Measurements from ENCODE around the gene GRAPL.
"Not testable (repeated sequence)": the region's sequence is repeated elsewhere in the genome, so short reads cannot be mapped to it uniquely, and the experiment has no call there.

GRAPL gene

GRCh38 chr17:19144373-19144772 lies 17.0 kb downstream of the GRAPL start:
- not testable (repeated sequence) for H3K27me3 Mint-ChIP-seq; H3K36me3 Mint-ChIP-seq (ENCODE audit: insufficient read depth); H3K4me3 Mint-ChIP-seq; DNase-seq (ENCODE audit: low spot score in 2 of 2); ATAC-seq (replicated peaks; ENCODE audit: extremely low read depth, poor library complexity, severe bottlenecking); H3K27ac Mint-ChIP-seq (ENCODE audit: low read depth); H3K9me3 Mint-ChIP-seq; H3K4me1 Mint-ChIP-seq

DNA sequence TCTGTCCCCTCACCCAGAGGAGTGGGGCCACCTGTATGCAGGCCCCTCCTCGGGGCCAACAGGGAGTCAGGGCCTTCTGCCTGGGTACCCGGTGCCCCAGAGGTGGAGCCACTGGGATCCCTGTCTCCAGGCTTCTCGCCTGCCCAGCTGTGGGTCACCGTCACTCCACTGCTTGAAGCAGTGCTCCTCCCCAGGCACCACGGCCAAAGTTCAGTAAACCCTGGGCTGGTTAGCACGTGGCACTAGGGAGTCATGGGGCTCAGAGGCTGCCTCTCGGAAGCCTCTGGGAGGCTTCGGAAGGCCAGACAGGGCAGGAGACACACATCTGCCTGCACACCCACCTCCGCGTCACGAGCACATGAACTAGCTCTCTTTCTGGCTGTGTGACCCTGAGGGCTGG lies 18.1 kb downstream of the GRAPL start:
- not testable (repeated sequence) for H3K4me3 Mint-ChIP-seq; H3K36me3 Mint-ChIP-seq (ENCODE audit: insufficient read depth); H3K27ac Mint-ChIP-seq (ENCODE audit: low read depth); DNase-seq (ENCODE audit: low spot score in 2 of 2); H3K4me1 Mint-ChIP-seq; H3K9me3 Mint-ChIP-seq; ATAC-seq (replicated peaks; ENCODE audit: extremely low read depth, poor library complexity, severe bottlenecking); H3K27me3 Mint-ChIP-seq

GRCh38 chr17:19150678-19151615 lies 23.6 kb downstream of the GRAPL start:
- not testable (repeated sequence) for H3K36me3 Mint-ChIP-seq (ENCODE audit: insufficient read depth); H3K4me3 Mint-ChIP-seq; H3K4me1 Mint-ChIP-seq; H3K27ac Mint-ChIP-seq (ENCODE audit: low read depth); DNase-seq (ENCODE audit: low spot score in 2 of 2); H3K9me3 Mint-ChIP-seq; H3K27me3 Mint-ChIP-seq
- ATAC-seq (replicated peaks; ENCODE audit: extremely low read depth, poor library complexity, severe bottlenecking), result peak; percentile 6

DNA sequence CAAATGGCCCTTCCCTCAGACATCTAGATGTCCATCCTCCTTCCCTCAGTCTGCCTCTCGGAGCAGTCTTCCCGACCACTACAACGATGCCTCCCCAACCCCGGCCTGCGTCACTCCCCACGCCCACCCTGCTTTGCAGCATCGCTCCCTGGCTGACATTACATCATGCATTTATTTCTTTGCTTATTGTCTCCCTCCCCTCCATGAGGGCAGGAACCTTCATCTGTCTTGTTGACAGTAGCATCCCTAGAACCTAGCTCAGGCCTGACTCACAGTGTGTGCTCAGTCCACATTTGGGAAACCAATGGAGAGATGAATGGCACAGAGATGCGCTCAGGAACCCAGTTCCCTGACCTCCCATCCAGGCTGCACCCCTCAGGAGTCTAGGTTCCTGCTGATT lies 30.2 kb downstream of the GRAPL start:
- not testable (repeated sequence) for H3K27ac Mint-ChIP-seq (ENCODE audit: low read depth); H3K4me1 Mint-ChIP-seq; H3K4me3 Mint-ChIP-seq

DNA sequence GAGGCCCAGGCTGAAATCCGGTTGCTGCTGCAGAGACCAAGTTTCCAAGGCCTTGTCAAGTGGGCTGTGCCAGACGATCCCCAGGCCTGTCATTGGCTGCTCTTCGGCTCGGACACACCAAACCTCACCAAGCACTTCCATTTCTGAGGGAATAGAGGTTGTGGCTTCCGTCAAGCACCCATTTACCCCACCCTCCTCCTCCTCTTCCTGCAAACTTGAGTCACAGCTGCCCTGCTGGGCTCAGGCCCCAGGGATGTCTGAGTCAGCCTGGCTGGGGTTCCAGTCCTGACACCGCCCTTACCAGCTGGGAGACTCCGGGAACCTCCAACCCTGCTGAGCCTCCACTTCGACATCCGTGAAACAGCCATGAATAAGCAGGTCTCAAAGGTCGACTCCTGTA lies 31.1 kb downstream of the GRAPL start:
- not testable (repeated sequence) for H3K4me1 Mint-ChIP-seq; DNase-seq (ENCODE audit: low spot score in 2 of 2); H3K9me3 Mint-ChIP-seq; H3K36me3 Mint-ChIP-seq (ENCODE audit: insufficient read depth); H3K27ac Mint-ChIP-seq (ENCODE audit: low read depth); H3K27me3 Mint-ChIP-seq; ATAC-seq (replicated peaks; ENCODE audit: extremely low read depth, poor library complexity, severe bottlenecking); H3K4me3 Mint-ChIP-seq

More for the DNA sequence above, 30.2 kb downstream of the GRAPL start:
- H3K9me3 Mint-ChIP-seq; H3K36me3 Mint-ChIP-seq (ENCODE audit: insufficient read depth); H3K27me3 Mint-ChIP-seq; ATAC-seq (replicated peaks; ENCODE audit: extremely low read depth, poor library complexity, severe bottlenecking); DNase-seq (ENCODE audit: low spot score in 2 of 2): not testable (repeated sequence)

- not testable (repeated sequence) for H3K9me3 Mint-ChIP-seq; H3K4me3 Mint-ChIP-seq; DNase-seq (ENCODE audit: low spot score in 2 of 2); H3K27me3 Mint-ChIP-seq; H3K36me3 Mint-ChIP-seq (ENCODE audit: insufficient read depth); ATAC-seq (replicated peaks; ENCODE audit: extremely low read depth, poor library complexity, severe bottlenecking); H3K4me1 Mint-ChIP-seq; H3K27ac Mint-ChIP-seq (ENCODE audit: low read depth)
These were observed 31.5 kb downstream of the GRAPL start for GRCh38 chr17:19158938-19159337.

DNA sequence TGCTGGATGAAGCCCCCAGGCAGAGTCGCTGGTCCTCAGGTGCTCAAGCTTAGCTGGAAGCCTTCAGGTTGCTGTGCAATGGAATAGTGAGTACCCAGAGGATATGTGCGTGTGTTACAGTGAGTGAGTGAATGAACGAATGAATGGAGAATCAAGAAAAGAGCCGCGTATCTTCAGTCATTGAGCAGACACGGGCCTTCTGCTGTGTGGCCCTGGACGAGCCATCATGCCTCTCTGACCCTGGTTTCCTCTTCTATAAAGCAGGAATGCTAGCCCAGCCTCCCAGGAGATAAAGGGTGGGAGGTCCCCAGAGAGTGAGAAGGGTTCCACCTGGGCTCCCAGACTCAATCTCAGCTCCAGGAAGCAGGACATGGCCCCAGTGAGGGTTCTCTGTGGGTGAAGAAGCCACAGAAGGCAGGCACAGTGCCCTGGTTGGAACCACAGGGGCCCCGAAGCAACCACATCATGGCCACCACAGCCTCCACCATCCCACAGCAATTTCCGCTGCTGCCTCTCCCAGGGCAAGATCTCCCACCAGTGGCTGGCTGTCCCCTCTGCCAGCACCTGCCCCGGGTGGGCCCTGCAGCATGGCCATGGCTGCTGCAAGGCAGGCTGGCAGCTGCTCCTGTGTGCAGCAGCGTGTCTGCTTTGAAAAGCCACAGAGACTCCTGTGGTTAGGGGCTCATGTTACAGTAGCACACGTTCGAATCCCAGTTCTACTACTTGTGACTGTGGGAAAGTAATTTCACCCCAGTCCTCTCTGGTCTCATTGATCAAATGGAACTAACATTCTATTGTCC lies 34.1 kb downstream of the GRAPL start:
- ATAC-seq (replicated peaks; ENCODE audit: extremely low read depth, poor library complexity, severe bottlenecking), result peak; percentile 71
- not testable (repeated sequence) for H3K36me3 Mint-ChIP-seq (ENCODE audit: insufficient read depth); DNase-seq (ENCODE audit: low spot score in 2 of 2); H3K9me3 Mint-ChIP-seq; H3K27ac Mint-ChIP-seq (ENCODE audit: low read depth); H3K27me3 Mint-ChIP-seq; H3K4me1 Mint-ChIP-seq; H3K4me3 Mint-ChIP-seq

DNA sequence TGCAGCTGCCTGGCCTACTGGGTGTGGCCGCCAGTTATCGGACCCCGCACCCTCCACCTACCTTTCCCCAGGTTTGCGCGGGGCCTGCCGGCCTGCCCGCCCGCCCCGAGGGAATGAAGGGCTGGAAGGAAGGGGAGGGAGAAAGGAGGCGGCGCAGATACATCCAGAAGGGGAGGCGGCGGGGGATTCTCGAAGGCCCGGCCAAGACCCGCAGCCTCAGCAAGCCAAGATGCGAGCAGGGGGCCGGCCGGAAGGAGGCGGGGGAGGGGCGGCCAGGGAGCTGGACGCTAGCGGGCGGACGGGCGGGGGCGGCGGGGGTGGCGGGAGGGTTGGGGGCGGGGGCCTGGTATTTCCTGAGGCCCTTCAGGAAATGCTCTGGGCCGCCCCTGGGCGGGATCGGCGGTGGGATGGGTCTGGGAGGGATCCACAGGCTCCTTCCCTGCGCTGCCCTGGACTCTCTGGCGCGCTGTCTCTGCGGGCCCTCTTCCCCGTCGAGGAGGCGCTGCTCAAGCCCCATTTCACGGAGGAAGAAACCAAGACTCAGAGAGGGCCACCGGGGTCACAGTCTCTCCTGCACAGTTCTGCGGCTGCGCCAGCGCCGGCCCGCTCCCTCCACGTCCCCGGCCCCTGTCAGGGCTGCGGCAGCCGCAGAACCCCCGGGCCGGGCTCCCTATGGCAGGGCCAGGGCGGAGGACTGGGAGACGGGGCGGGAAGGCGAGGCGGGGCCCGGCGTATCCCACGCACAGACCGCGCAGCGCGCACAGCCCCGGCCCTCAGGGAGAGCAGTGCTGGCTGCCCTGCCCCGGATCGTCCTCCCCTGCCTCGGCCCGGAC lies 35.2 kb downstream of the GRAPL start:
- H3K27me3 Mint-ChIP-seq; DNase-seq (ENCODE audit: low spot score in 2 of 2); H3K4me3 Mint-ChIP-seq; H3K27ac Mint-ChIP-seq (ENCODE audit: low read depth); H3K4me1 Mint-ChIP-seq; H3K9me3 Mint-ChIP-seq; H3K36me3 Mint-ChIP-seq (ENCODE audit: insufficient read depth): not testable (repeated sequence)
- ATAC-seq (replicated peaks; ENCODE audit: extremely low read depth, poor library complexity, severe bottlenecking), result peak; percentile 12

- H3K4me3 Mint-ChIP-seq; DNase-seq (ENCODE audit: low spot score in 2 of 2); ATAC-seq (replicated peaks; ENCODE audit: extremely low read depth, poor library complexity, severe bottlenecking); H3K36me3 Mint-ChIP-seq (ENCODE audit: insufficient read depth); H3K4me1 Mint-ChIP-seq; H3K27ac Mint-ChIP-seq (ENCODE audit: low read depth); H3K27me3 Mint-ChIP-seq; H3K9me3 Mint-ChIP-seq: not testable (repeated sequence)
These were observed 47.0 kb downstream of the GRAPL start for GRCh38 chr17:19174422-19174821.

GRCh38 chr17:19175410-19175809 lies 48.0 kb downstream of the GRAPL start:
- H3K4me3 Mint-ChIP-seq; H3K9me3 Mint-ChIP-seq; H3K4me1 Mint-ChIP-seq; H3K27ac Mint-ChIP-seq (ENCODE audit: low read depth); H3K36me3 Mint-ChIP-seq (ENCODE audit: insufficient read depth); DNase-seq (ENCODE audit: low spot score in 2 of 2); H3K27me3 Mint-ChIP-seq: not testable (repeated sequence)
- peak; percentile 98 for ATAC-seq (replicated peaks; ENCODE audit: extremely low read depth, poor library complexity, severe bottlenecking)

GRCh38 chr17:19181040-19181875 lies 53.9 kb downstream of the GRAPL start:
- not testable (repeated sequence) for H3K4me3 Mint-ChIP-seq; H3K27ac Mint-ChIP-seq (ENCODE audit: low read depth); H3K9me3 Mint-ChIP-seq; H3K4me1 Mint-ChIP-seq; H3K36me3 Mint-ChIP-seq (ENCODE audit: insufficient read depth); H3K27me3 Mint-ChIP-seq; DNase-seq (ENCODE audit: low spot score in 2 of 2)
- peak; percentile 96 for ATAC-seq (replicated peaks; ENCODE audit: extremely low read depth, poor library complexity, severe bottlenecking)

All from central memory CD8-positive, alpha-beta T cell (primary cell).